Endothelial cell of umbilical vein (primary cell): ENCODE measurements around the gene PRKG1. TPM values are rescaled to one million over a fixed set of nuclear protein-coding genes. Genes with fewer than 3 reads are reported as not detected.
A peak's percentile ranks its signal among the peaks of the same experiment; 100 is the strongest.

Source experiments
- BruUV-seq: library from RNA; stranded (reverse); fragments of 400-500 nt; replicated peaks from 2 replicates; lab custom pipeline; 2021; lab: Mats Ljungman, UMichigan
- CTCF ChIA-PET: fragments of 300-600, 350-600 bp; sonication (Branson Sonifier 250); formaldehyde crosslinking; loops from one replicate; lab custom pipeline; 2021; ENCODE audit warnings: antibody characterized with exemption, inconsistent platforms; lab: Charles Lee
- POLR2A ChIA-PET: fragments of 300-600, 350-600 bp; sonication (Branson Sonifier 250); formaldehyde crosslinking; loops from one replicate; lab custom pipeline; 2021; ENCODE audit warnings: antibody characterized with exemption, inconsistent platforms; lab: Charles Lee
- DNase-seq: peaks from one replicate; pipeline ENCODE4 v3.0.0-alpha.2; 2011; ENCODE audit warnings: low read depth, low spot score
- FAIRE-seq: peaks from 2 replicates; lab custom pipeline; 2011; peaks lifted over from hg19 to GRCh38; lab: Jason Lieb, UNC
- H2AFZ ChIP-seq: 2 replicates; pipeline ENCODE4 v1.6.0; 2012; ENCODE audit warnings: low read depth, low read length, control low read depth, inconsistent platforms
- H3K27ac ChIP-seq: 2 replicates; pipeline ENCODE4 v1.5.1; 2011; ENCODE audit warnings: low read depth, mild to moderate bottlenecking, control low read depth, low read length, moderate library complexity; ENCODE audit not compliant: insufficient read depth
- H3K27me3 ChIP-seq, 2 experiments: 2 replicates each; pipeline versions ENCODE4 v1.6.0 to v1.6.1; 2011; ENCODE audit warnings: low read length in 2 of 2, mixed read lengths in 1 of 2; ENCODE audit not compliant: control insufficient read depth in 2 of 2, insufficient read depth in 2 of 2
- H3K36me3 ChIP-seq, 2 experiments: 2 replicates in 1 of 2; 3 replicates in 1 of 2; pipeline ENCODE4 v1.5.1; 2011; ENCODE audit warnings: low read length in 2 of 2, mild to moderate bottlenecking in 1 of 2, moderate library complexity in 1 of 2; ENCODE audit not compliant: control insufficient read depth in 2 of 2, insufficient read depth in 2 of 2; ENCODE audit errors: extremely low read depth in 1 of 2
- H3K4me1 ChIP-seq: 3 replicates; pipeline ENCODE4 v1.5.1; 2011; ENCODE audit warnings: mild to moderate bottlenecking, low read length; ENCODE audit not compliant: control insufficient read depth, insufficient read depth; ENCODE audit errors: extremely low read depth
- H3K4me2 ChIP-seq: 2 replicates; pipeline ENCODE4 v1.6.1; 2011; ENCODE audit warnings: low read length, control low read depth, mixed read lengths; ENCODE audit not compliant: insufficient read depth
- H3K4me3 ChIP-seq, 3 experiments: fragments of 200-600 bp in 1 of 3; sonication (generic), shearing (Covaris generic) in 1 of 3; replicated peaks in 1 of 3; 2 replicates each; pipeline ENCODE4 v1.5.1; 2011 to 2016; ENCODE audit warnings: control low read depth in 3 of 3, low read length in 3 of 3, mild to moderate bottlenecking in 2 of 3, inconsistent platforms in 1 of 3, low read depth in 1 of 3, moderate library complexity in 1 of 3; ENCODE audit not compliant: insufficient read depth in 1 of 3
- H3K79me2 ChIP-seq: 2 replicates; pipeline ENCODE4 v1.6.0; 2012; ENCODE audit warnings: low read length, inconsistent platforms; ENCODE audit not compliant: control insufficient read depth, insufficient read depth
- H3K9ac ChIP-seq: replicated peaks from 2 replicates; pipeline ENCODE3; 2011; ENCODE audit warnings: low read length, control low read depth; ENCODE audit not compliant: insufficient read depth; ENCODE audit errors: extremely low read depth
- H3K9me1 ChIP-seq: replicated peaks from 3 replicates; pipeline ENCODE4 v1.6.0; 2011; ENCODE audit warnings: mild to moderate bottlenecking, low read length; ENCODE audit not compliant: control insufficient read depth, insufficient read depth; ENCODE audit errors: extremely low read depth
- H3K9me3 ChIP-seq: replicated peaks from 2 replicates; pipeline ENCODE4 v1.5.1; 2012; ENCODE audit warnings: low read length, inconsistent platforms; ENCODE audit not compliant: control insufficient read depth, insufficient read depth
- H4K20me1 ChIP-seq: replicated peaks from 2 replicates; pipeline ENCODE3; 2011; ENCODE audit warnings: mild to moderate bottlenecking, low read length; ENCODE audit not compliant: control insufficient read depth, insufficient read depth; ENCODE audit errors: extremely low read depth
- FOS ChIP-seq: IDR thresholded peaks from 2 replicates; pipeline ENCODE4 v1.6.1; 2011; ENCODE audit warnings: mild to moderate bottlenecking, low read length, moderate library complexity, borderline replicate concordance; ENCODE audit not compliant: insufficient read depth
- JUN ChIP-seq: IDR thresholded peaks from 2 replicates; pipeline ENCODE4 v1.6.1; 2011; ENCODE audit warnings: borderline replicate concordance, low read depth; ENCODE audit not compliant: insufficient read length, insufficient read depth
- MYC ChIP-seq: IDR thresholded peaks from one replicate; pipeline ENCODE4 v1.6.1; 2011; ENCODE audit warnings: mild to moderate bottlenecking, low read depth, low read length
- POLR2A ChIP-seq: IDR thresholded peaks from 2 replicates; pipeline ENCODE4 v1.6.1; 2012; ENCODE audit warnings: low read depth, mild to moderate bottlenecking, control low read depth, low read length
- dilution Hi-C: fragments of 300-500 bp; cut with MboI; formaldehyde crosslinking; loops from one replicate; pipeline ENCODE4 v1.15.0; 2019; ENCODE audit warnings: low sequenced_read_pairs; ENCODE audit not compliant: extremely low pct_ligation_motif_present
- intact Hi-C: fragments of 100-400 bp; cut with micrococcal nuclease; formaldehyde crosslinking; loops from one replicate; pipeline ENCODE4 v1.10.0; 2022
- polyA plus RNA-seq, 4 experiments: library from polyadenylated mRNA; depleted of rRNA in 3 of 4; stranded (reverse) in 3 of 4; unstranded in 1 of 4; fragments of >200 nt; gene quantifications; 2 replicates each; pipeline versions ENCODE4 v1.2.1 to v1.2.3, GENCODE V29; 2011 to 2012; ENCODE audit warnings: missing spikeins in 1 of 4
- total RNA-seq: library from RNA; stranded (reverse); gene quantifications from 2 replicates; pipeline ENCODE4 v1.2.3, GENCODE V29; 2021
- TF ChIP-seq, protein P1 (sequence below), 2 donors: IDR thresholded peaks; 1 replicate in 1 of 2; 2 replicates in 1 of 2; pipeline ENCODE4 v1.5.1; 2011; ENCODE audit warnings: low read length in 2 of 2, mild to moderate bottlenecking in 2 of 2, moderate library complexity in 2 of 2, control low read depth in 1 of 2, inconsistent platforms in 1 of 2, low read depth in 1 of 2; ENCODE audit not compliant: insufficient read depth in 1 of 2; ENCODE audit errors: extremely low read depth in 1 of 2
- TF ChIP-seq, protein P2 (sequence below): IDR thresholded peaks from 2 replicates; pipeline ENCODE4 v1.6.1; 2011; ENCODE audit not compliant: insufficient read depth, insufficient read length

The PRKG1 gene
- total and polyA plus RNA-seq, 2 donors (not counting 3 experiments of a cell fraction or from before 2014, with no cell fraction given), result 0.01 to 0.18 TPM

GRCh38 chr10:52030051-52030790, 955.9 kb downstream of the PRKG1 start:
- dilution Hi-C loops, result no loop called here
- H3K36me3 ChIP-seq, result no peaks in the 10 kb centered on the region
- POLR2A ChIA-PET, result no interaction called here
- H3K4me1 ChIP-seq, result peaks cover 11% of the 10 kb centered on the region
- H3K79me2 ChIP-seq, result no peaks in the 10 kb centered on the region
- no peaks in the 10 kb centered on the region for H4K20me1 ChIP-seq
- intact Hi-C loops, result no loop called here
- FAIRE-seq (peak; percentile 83), DNase-seq (peak; percentile 63)
- CTCF ChIA-PET, result interaction anchor here (0.9 to 1.7 kb wide), 3 partner anchors 12 to 26 kb away, joined by 3 to 5 read pairs (median 4); no protein-coding TSS in a partner anchor
- no peaks in the 10 kb centered on the region for H3K9me3 ChIP-seq
- H3K9ac ChIP-seq, result no peak overlapping the region
- H3K27me3 ChIP-seq, result no peaks in the 10 kb centered on the region
- peak; percentile 31 for TF ChIP-seq JUN
- TF ChIP-seq, protein P1, sequence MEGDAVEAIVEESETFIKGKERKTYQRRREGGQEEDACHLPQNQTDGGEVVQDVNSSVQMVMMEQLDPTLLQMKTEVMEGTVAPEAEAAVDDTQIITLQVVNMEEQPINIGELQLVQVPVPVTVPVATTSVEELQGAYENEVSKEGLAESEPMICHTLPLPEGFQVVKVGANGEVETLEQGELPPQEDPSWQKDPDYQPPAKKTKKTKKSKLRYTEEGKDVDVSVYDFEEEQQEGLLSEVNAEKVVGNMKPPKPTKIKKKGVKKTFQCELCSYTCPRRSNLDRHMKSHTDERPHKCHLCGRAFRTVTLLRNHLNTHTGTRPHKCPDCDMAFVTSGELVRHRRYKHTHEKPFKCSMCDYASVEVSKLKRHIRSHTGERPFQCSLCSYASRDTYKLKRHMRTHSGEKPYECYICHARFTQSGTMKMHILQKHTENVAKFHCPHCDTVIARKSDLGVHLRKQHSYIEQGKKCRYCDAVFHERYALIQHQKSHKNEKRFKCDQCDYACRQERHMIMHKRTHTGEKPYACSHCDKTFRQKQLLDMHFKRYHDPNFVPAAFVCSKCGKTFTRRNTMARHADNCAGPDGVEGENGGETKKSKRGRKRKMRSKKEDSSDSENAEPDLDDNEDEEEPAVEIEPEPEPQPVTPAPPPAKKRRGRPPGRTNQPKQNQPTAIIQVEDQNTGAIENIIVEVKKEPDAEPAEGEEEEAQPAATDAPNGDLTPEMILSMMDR (IDR thresholded peaks at IDR 0.05; ENCODE audit: extremely low read depth in 1 of 2, insufficient read depth in 1 of 2, low read depth in 1 of 2, low read length in 2 of 2), result no peak
- H3K9me1 ChIP-seq, result no peaks in the 10 kb centered on the region
- H3K4me3 ChIP-seq, result no peak overlapping the region
- BruUV-seq, result no TSS peak
- H2AFZ ChIP-seq, result no peak overlapping the region
- H3K27ac ChIP-seq, result no peak overlapping the region
- peak overlapping the region; percentile 6 for H3K4me2 ChIP-seq

DNA sequence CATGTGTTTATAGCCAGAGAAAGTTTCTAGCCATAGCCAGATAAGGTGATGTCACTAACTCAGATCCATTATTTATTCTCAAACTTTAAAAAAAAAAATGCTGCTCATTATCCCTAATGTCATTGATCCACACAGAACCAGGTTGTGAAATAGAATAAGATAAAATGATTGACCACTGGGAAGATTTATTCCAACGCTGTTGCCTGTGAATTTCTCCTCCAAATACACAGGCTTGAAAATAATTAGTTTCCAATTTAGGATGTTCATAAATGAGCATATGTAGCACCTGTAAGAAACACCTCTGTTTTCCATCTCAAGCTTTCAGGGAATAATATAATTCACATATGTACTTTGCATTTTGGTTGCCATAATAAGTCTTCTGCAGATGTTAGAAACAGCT, 956.7 kb downstream of the PRKG1 start:
- no TSS peak for BruUV-seq
- H3K4me2 ChIP-seq, result no peak overlapping the region
- dilution Hi-C loops (no loop called here), intact Hi-C loops (no loop called here)
- no peaks in the 10 kb centered on the region for H3K79me2 ChIP-seq
- H3K4me3 ChIP-seq, result no peak overlapping the region
- H3K27ac ChIP-seq, result no peak overlapping the region
- no peaks in the 10 kb centered on the region for H3K9me1 ChIP-seq
- no peaks in the 10 kb centered on the region for H3K36me3 ChIP-seq
- TF ChIP-seq FOS, result no peak
- TF ChIP-seq, protein P1 (IDR thresholded peaks at IDR 0.05; ENCODE audit: extremely low read depth in 1 of 2, insufficient read depth in 1 of 2, low read depth in 1 of 2, low read length in 2 of 2), result no peak
- no peak for TF ChIP-seq MYC
- TF ChIP-seq, protein P2, sequence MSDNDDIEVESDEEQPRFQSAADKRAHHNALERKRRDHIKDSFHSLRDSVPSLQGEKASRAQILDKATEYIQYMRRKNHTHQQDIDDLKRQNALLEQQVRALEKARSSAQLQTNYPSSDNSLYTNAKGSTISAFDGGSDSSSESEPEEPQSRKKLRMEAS, result no peak
- TF ChIP-seq POLR2A, result no peak
- TF ChIP-seq JUN, result no peak
- no peak for DNase-seq
- POLR2A ChIA-PET, result no interaction called here
- no peak for FAIRE-seq
- H3K9ac ChIP-seq, result no peak overlapping the region
- peaks cover 11% of the 10 kb centered on the region for H3K4me1 ChIP-seq
- no peak overlapping the region for H2AFZ ChIP-seq
- H3K9me3 ChIP-seq, result no peaks in the 10 kb centered on the region
- CTCF ChIA-PET, result interaction anchor here (1.7 kb wide), 1 partner anchor 27 kb away, joined by 4 read pairs; no protein-coding TSS in a partner anchor
- no peaks in the 10 kb centered on the region for H4K20me1 ChIP-seq
- H3K27me3 ChIP-seq, result no peaks in the 10 kb centered on the region
